Cardiac muscle cell (in vitro differentiated cells and primary cell): Measurements from ENCODE around the gene RALGPS1. TPM values are rescaled to one million over a fixed set of nuclear protein-coding genes. Genes with fewer than 3 reads are reported as not detected.

ENCODE experiments used
- DNase-seq, 2 donors: peaks; one replicate each; pipeline versions ENCODE4 v3.0.0 to v3.0.0-alpha.2; 2010 to 2017; ENCODE audit warnings: low read depth in 1 of 2, low spot score in 1 of 2
- H3K27ac ChIP-seq: fragments of 200-600 bp; sonication (generic); 2 replicates; pipeline ENCODE4 v1.5.1; 2016
- H3K27me3 ChIP-seq: fragments of 200-600 bp; sonication (generic); 2 replicates; pipeline ENCODE4 v1.6.0; 2016; ENCODE audit warnings: control low read depth
- H3K36me3 ChIP-seq: fragments of 200-600 bp; sonication (generic); 2 replicates; pipeline ENCODE4 v1.5.1; 2016; ENCODE audit warnings: control low read depth
- H3K4me1 ChIP-seq: fragments of 200-600 bp; sonication (generic); 2 replicates; pipeline ENCODE4 v1.8.1; 2017; ENCODE audit warnings: low read depth, mild to moderate bottlenecking, mixed run types
- H3K4me3 ChIP-seq: fragments of 200-600 bp; sonication (generic); 2 replicates; pipeline ENCODE4 v1.5.1; 2016; ENCODE audit warnings: mild to moderate bottlenecking
- H3K9me3 ChIP-seq: fragments of 200-600 bp; sonication (generic); 2 replicates; pipeline ENCODE4 v1.5.1; 2017; ENCODE audit warnings: low read depth, mild to moderate bottlenecking, control low read depth
- polyA plus RNA-seq: library from polyadenylated mRNA; unstranded; fragments of >200 nt; fragmentation: Nextera tagmentation; extraction: Ambion mirVana; gene quantifications from 2 replicates; pipeline ENCODE4 v1.2.1, GENCODE V29; 2016
- total RNA-seq: library from RNA; depleted of rRNA; stranded (reverse); fragments of >200 nt; gene quantifications from 2 replicates; pipeline ENCODE4 v1.2.3, GENCODE V29; 2016
- TF ChIP-seq, protein P1 (sequence below): IDR thresholded peaks from 2 replicates; pipeline ENCODE4 v1.5.1; 2012; ENCODE audit warnings: low read depth, mild to moderate bottlenecking, low read length

RALGPS1 gene
- total and polyA plus RNA-seq, 2 experiments from 2014 or later = 14.1 to 16.1 TPM

DNA sequence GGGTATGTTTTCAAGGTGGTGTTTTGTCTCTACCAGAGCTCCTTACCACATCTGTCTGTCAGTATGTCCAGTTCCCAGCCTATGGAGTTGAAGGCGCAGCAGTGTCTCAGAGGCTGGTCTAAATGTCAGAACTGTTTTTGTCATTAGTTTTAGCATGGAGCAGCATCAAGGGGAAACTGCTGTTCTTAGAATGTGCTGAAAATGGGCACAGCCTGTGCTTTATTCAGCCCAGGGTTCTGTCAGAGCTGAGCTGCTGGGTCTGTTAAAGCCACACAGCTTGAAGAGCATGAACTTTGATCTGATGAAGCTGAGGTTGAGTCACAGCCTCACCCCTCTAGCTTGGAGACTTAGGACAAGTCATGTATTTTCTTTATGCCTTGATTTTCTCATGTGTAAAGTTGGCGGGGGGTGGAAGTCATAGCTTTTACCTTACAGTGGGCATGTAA is 71.9 kb downstream of the RALGPS1 start:
- Histone ChIP-seq H3K27ac (no peak overlapping the region), H3K4me1 (no peaks in the 10 kb centered on the region), H3K36me3 (no peaks in the 10 kb centered on the region), H3K27me3 (no peaks in the 10 kb centered on the region), H3K9me3 (no peaks in the 10 kb centered on the region), H3K4me3 (no peak overlapping the region)
- TF ChIP-seq, protein P1, sequence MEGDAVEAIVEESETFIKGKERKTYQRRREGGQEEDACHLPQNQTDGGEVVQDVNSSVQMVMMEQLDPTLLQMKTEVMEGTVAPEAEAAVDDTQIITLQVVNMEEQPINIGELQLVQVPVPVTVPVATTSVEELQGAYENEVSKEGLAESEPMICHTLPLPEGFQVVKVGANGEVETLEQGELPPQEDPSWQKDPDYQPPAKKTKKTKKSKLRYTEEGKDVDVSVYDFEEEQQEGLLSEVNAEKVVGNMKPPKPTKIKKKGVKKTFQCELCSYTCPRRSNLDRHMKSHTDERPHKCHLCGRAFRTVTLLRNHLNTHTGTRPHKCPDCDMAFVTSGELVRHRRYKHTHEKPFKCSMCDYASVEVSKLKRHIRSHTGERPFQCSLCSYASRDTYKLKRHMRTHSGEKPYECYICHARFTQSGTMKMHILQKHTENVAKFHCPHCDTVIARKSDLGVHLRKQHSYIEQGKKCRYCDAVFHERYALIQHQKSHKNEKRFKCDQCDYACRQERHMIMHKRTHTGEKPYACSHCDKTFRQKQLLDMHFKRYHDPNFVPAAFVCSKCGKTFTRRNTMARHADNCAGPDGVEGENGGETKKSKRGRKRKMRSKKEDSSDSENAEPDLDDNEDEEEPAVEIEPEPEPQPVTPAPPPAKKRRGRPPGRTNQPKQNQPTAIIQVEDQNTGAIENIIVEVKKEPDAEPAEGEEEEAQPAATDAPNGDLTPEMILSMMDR = no peak
- peak in 1 of 2 donors; percentile 21 for DNase-seq

- no peaks in the 10 kb centered on the region for H3K27me3 ChIP-seq
- DNase-seq = no peak
- no peaks in the 10 kb centered on the region for H3K9me3 ChIP-seq
- H3K4me3 ChIP-seq = no peak overlapping the region
- no peaks in the 10 kb centered on the region for H3K36me3 ChIP-seq
- no peaks in the 10 kb centered on the region for H3K4me1 ChIP-seq
- H3K27ac ChIP-seq = no peak overlapping the region
- TF ChIP-seq, protein P1 = no peak
Measured at GRCh38 chr9:126988857-126989256, 74.3 kb downstream of the RALGPS1 start.

- TF ChIP-seq, protein P1 = no peak
- Histone ChIP-seq H3K4me3 (no peak overlapping the region), H3K27me3 (no peaks in the 10 kb centered on the region), H3K4me1 (no peaks in the 10 kb centered on the region), H3K9me3 (no peaks in the 10 kb centered on the region), H3K36me3 (no peaks in the 10 kb centered on the region), H3K27ac (no peak overlapping the region)
- DNase-seq = peak in 1 of 2 donors; percentile 39
Measured at GRCh38 chr9:126989847-126990842, 75.6 kb downstream of the RALGPS1 start.

- Histone ChIP-seq H3K9me3 (no peaks in the 10 kb centered on the region), H3K27ac (no peak overlapping the region), H3K27me3 (no peaks in the 10 kb centered on the region), H3K4me1 (no peaks in the 10 kb centered on the region), H3K4me3 (no peak overlapping the region), H3K36me3 (no peaks in the 10 kb centered on the region)
- DNase-seq = no peak
- TF ChIP-seq, protein P1 = no peak
Measured at GRCh38 chr9:126991183-126991582, 76.6 kb downstream of the RALGPS1 start.

- Histone ChIP-seq H3K27me3 (no peaks in the 10 kb centered on the region), H3K4me1 (no peaks in the 10 kb centered on the region), H3K27ac (no peak overlapping the region), H3K36me3 (no peaks in the 10 kb centered on the region), H3K4me3 (no peak overlapping the region), H3K9me3 (no peaks in the 10 kb centered on the region)
- TF ChIP-seq, protein P1 = no peak
- no peak for DNase-seq
Measured at GRCh38 chr9:126992427-126992826, 77.8 kb downstream of the RALGPS1 start.
